Measurements from ENCODE around the gene RICTOR.

DNA sequence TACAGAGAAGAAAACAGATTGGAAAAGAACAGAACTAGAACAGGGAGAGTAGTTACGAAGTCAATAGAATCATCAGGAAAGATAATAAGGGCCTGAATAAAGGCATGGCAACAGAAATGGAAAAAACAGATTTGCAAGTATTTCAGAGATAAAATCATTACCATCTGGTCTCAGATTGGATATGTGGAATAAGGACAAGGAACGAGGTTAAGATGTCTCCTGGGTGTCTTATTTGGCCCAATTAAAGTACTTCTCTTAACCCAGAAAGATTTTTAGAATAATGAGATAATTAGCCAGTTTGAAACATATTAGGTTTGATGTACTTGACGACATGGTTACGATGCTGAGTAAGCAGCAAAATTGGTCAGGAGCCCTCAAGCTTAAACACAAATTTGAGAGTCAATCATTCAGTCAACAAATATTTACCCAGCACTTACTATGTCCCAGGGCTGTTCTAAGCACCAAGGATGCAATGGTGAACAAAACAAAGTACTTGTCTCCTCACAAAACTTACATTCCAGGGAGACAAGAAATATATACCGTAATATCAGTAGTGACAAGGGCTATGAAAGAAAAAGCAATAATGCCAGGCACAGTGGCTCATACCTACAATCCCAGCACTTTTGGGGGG, 18.3 kb downstream of the RICTOR start:
- TF ChIP-seq, protein P1, sequence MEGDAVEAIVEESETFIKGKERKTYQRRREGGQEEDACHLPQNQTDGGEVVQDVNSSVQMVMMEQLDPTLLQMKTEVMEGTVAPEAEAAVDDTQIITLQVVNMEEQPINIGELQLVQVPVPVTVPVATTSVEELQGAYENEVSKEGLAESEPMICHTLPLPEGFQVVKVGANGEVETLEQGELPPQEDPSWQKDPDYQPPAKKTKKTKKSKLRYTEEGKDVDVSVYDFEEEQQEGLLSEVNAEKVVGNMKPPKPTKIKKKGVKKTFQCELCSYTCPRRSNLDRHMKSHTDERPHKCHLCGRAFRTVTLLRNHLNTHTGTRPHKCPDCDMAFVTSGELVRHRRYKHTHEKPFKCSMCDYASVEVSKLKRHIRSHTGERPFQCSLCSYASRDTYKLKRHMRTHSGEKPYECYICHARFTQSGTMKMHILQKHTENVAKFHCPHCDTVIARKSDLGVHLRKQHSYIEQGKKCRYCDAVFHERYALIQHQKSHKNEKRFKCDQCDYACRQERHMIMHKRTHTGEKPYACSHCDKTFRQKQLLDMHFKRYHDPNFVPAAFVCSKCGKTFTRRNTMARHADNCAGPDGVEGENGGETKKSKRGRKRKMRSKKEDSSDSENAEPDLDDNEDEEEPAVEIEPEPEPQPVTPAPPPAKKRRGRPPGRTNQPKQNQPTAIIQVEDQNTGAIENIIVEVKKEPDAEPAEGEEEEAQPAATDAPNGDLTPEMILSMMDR (IDR thresholded peaks at IDR 0.05; ENCODE audit: low read depth, low read length), result no peak
- no peak for TF ChIP-seq EZH2phosphoT487 (IDR thresholded peaks at IDR 0.05; ENCODE audit: low read depth)

All from OCI-LY3 (cell line).